NK-92 (cell line): Measurements from ENCODE around the gene SEMA5A.
"Not testable (repeated sequence)": the region's sequence is repeated elsewhere in the genome, so short reads cannot be mapped to it uniquely, and the experiment has no call there.

Experiments
- DNase-seq: peaks from one replicate; lab custom pipeline; 2025; ENCODE audit not compliant: unreplicated experiment; lab: John Stamatoyannopoulos, UW

The SEMA5A gene

GRCh38 chr5:9374025-9374424 is 171.8 kb downstream of the SEMA5A start:
- DNase-seq = no peak

DNA sequence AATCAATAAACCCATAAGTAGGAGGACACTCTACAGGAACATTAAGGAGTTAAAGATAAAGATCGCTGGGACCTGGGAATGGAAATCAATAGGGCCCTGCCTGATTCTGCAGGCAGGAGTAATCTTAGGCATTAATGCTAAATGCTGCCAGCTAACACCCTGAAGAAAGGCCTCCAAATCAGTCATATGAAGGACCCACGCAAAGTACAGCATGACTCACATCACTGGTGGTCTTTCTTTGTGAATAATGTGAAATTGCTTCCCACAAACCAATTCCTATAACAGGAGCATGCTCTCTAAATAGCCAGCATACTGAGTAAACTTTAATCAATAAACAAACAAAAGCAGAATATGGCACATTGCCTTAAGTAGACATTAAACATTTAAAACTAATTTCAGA is 172.3 kb downstream of the SEMA5A start:
- DNase-seq = no peak

DNA sequence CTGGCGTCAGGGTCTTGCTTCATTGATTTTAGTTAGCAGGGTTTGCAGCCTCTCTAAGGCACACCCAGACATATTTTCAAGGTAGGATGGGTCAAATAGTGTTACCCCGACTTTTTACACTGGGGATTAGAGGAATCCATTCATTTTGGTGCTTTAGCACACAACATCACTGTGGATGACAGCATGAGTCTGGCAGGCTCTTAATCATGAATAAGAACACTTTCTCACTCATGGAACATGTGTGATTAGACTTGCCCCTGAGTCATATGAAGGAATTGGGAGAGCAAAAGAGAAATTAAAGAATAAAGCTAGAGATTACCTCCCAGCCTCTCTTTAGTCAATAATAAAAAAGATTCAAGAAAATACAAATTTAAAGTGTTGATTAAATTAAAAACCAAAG is 175.6 kb downstream of the SEMA5A start:
- DNase-seq = no peak

DNA sequence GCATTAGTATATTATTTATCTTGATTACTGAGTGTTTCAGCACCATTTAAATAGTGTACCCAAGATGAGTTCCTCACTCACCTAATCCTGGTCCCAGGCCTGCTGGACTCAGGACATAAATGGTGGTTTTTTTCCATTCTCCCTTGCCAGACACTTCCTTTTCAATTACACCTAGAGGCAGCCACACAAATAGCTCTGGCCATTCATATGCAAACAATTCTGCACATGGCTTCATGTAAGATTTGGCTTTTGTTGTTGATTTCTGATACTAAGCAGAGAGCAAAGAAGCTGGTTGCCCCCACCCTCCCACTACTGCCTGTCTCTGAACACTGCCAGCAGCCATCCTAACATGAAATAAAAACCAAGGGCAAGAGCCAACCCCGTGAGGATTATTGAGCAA is 180.4 kb downstream of the SEMA5A start:
- DNase-seq = no peak

GRCh38 chr5:9363449-9363848 is 182.4 kb downstream of the SEMA5A start:
- DNase-seq = no peak

DNA sequence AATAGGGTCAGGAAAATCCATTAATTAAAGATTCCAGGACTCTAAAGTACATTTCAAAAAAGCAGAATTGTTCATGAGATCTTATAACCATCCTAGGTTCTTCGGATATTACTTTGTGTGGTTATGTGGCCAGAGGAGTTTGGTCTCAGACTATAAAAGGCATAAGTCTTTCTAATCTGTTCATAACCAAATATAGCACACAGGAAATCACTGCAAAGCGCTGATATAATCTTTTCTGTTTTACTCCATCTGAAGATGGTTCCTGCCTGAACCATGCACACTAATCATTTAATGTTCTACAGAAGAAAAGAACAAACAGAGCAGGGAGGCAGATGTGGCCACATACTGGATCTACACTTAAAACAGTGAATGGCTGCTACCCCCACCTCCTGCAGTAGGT is 182.8 kb downstream of the SEMA5A start:
- DNase-seq = no peak

- no peak for DNase-seq
Observed at GRCh38 chr5:9362600-9362999, 183.3 kb downstream of the SEMA5A start.

DNA sequence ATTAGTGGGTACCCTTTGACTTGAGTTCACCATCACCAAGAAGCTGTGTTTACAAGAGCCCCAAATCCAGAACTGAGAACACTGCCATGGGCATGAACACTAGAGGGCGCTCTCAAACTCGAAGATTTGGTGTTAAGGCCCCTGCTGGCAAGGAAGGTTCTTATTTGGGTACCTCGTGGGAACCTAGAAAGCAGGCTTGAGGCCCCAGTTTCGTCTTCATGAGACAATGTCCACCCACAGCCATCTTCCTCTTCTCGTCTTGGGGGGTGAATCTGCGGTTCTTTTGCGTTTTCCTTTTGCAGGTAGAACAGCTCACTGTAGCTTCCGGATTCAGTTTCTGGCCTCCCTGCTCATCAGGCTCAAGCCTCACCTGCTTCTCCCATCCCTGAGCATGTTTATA is 184.0 kb downstream of the SEMA5A start:
- DNase-seq = no peak

GRCh38 chr5:9358961-9359685 is 186.8 kb downstream of the SEMA5A start:
- no peak for DNase-seq

GRCh38 chr5:9356351-9356825 is 189.5 kb downstream of the SEMA5A start:
- DNase-seq = no peak

DNA sequence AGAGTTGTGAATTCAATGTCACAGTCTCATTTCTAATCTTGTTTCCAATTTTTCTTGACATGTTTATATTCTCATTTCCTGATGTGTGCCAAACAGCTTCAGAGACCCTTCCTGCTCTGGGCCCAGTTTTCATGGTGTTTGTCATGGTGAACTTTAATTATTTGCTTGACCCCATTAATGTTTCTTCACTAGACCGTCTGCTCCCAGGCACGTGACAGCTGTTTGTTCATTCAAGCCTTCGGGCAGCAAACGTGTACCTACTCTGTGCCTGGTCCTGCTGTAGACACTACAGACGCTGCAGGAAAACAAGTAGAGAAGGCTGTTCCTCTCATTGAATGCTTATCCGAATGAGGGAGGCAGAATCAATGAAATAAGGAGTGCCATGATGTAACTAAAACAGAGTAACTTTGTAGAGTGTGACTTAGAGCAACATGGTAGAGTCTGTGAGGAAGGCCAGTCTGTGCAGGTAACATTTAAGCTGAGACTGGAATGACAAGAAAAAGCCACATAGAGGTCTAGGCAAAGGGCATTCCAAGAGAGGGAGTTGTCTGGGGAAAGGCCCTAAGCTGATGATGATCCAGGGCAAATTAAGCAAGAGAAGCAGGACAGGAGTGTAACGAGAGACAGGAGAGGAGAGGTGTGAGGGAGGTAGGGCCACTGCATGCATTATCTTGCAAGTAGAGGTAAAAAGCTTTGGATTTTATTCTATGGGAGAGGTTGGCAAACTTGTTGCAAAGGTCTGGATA is 191.4 kb downstream of the SEMA5A start:
- DNase-seq = no peak

DNA sequence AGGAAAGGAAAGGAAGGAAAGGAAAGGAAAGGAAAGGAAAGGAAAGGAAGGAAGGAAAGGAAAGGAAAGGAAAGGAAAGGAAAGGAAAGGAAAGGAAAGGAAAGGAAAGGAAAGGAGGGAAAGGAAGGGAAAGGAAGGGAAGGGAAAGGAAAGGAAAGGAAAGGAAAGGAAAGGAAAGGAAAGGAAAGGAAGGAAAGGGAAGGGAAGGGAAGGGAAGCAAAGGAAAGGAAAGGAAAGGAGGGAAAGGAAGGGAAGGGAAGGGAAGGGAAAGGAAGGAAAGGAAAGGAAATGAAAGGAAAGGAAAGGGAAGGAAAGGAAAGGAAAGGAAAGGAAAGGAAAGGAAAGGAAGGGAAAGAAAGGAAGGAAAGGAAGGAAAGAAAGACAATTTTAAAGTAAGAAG is 192.8 kb downstream of the SEMA5A start:
- DNase-seq = not testable (repeated sequence)

DNA sequence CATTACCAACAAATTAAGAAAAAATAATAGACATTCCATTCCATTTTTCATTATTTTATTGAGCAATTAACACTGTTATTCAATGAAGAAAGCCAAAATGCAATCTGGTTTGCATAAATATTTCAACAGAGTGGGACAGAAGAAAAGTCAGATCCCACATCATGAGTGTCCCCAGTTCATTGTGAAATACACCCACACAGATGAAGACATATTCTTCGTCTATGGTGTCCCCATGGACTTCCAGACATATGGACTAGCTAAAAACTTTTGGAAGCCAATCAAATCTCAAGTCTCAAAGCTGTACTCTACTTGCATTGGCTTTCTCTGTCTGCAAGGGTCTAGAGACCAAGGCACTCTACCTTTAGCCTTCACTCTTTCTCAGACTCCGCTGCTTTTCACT is 194.3 kb downstream of the SEMA5A start:
- no peak for DNase-seq

- DNase-seq = no peak
Observed at GRCh38 chr5:9350301-9350797, 195.5 kb downstream of the SEMA5A start.

DNA sequence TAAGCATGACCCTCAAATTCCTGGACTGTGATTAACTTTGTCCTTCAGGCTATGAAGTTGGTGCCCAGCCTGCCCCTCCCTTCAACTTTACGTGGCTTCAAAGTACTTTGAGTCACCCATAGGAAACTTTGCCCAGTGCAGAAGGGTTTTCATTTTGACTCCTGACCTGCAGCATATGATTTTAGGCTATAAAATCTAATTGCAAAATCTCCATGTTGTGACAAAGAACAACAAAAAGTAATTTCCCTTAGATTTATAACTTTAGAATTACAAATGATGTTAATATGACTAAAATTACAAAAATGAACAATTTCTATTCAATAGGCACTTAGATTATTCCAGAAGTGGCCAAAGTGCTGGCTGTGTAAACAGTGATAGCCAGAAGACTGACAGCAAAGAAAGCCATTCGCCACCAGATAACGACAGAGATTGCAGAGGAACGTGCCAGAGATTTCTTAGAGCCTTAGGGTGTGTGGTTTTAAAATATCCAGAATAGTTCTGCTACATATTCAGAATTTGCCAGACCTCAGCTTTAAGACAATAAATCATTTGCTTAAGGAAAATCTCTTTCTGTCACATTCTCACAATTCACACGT is 197.4 kb downstream of the SEMA5A start:
- no peak for DNase-seq

DNA sequence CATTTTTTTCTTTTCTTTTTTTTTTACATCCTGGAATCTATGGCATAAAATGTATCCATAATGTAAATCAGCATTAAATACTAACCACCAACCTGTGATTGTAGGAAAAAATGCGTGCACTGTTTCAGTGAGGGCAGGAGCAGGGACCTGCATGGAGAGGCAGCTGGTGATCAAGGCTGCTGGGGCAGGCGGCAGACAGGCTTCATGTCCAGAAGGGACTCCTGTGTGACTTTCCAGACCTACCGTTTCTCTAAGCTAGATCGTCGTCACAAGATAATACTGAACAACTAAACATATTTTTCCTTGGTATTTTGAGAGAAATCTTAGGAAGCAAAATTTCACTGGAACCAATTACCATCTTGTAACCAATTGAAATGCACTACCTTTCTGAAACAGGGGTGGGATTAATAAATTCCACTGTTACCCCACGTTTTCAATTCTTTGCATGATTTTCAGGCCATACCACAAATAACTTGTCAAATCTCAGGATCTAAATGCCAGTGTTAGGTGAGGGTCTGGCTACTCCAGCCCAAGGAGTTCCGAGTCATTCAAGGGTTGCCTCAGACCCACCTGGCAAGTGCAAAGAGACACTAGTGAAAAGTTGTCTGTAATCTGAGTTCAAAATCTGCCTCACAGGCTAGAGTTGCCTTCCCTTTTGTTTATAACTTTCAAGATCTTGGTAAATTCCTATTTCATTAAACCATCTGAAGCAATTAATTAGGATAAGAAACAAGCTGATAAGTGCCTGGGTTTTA is 198.2 kb downstream of the SEMA5A start:
- DNase-seq = no peak

DNA sequence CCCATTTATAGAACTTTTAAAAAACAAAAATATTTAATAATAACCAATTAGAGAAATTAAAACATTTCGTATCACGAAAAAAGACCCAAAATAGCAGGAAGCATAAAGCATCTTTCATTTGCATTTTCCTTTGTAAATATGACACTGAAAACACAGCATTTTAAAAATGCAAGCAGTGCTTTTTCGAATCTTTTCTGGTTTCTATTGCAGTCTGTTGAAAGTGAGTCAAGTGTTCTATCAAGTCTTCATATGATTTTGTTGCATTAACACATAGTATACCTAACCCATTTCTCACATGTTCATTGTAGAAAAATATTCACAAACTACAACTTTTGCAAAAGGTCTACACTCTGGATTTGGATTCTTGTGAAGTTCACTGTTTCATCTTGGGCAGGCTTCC is 198.8 kb downstream of the SEMA5A start:
- DNase-seq = no peak

GRCh38 chr5:9344751-9345240 is 201.1 kb downstream of the SEMA5A start:
- DNase-seq = no peak

- no peak for DNase-seq
Observed at GRCh38 chr5:9343146-9343850, 202.6 kb downstream of the SEMA5A start.

DNA sequence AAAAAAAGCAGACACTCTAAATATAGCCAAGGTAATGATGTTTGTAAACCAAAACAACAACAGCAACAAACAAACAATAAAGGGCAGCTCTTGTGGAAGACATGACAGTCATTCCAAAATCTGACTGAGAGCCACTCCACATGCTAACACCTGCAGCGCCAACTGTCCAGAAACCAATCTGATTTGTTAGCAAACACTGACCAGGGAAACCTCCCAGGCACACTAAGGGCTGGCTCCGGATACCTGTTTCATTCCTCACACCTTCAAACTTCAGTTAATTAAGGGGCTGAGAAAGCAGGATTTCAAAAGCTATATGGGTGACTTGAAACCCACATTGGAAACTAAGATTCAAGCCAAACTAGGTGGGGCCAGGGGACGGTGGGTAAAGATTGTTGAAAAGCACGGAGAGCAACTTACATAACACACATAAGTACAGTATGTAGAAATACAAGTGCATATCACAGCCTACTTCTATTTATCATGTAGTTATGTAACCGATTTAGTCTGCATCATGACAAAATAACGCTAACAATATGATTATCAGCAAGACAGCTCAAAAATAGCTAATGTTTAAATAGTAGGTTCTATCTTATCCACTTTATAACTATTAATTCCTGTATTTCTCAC is 203.6 kb downstream of the SEMA5A start:
- no peak for DNase-seq
